A673 (cell line): Measurements from ENCODE around the gene ALDH5A1.

Source experiments
- EZH2 ChIP-seq: fragments of 200-600 bp; sonication (generic); IDR thresholded peaks from 2 replicates; pipeline ENCODE4 v1.6.1; 2017; ENCODE audit warnings: borderline replicate concordance, low read depth, mild to moderate bottlenecking, mixed read lengths, antibody characterized with exemption, low read length; ENCODE audit not compliant: poor library complexity, severe bottlenecking
- TF ChIP-seq, protein P1 (sequence below): fragments of 300-800, 200-600 bp; sonication (generic); conservative IDR thresholded peaks from 2 replicates; pipeline ENCODE4 v1.5.1; 2017; ENCODE audit warnings: low read depth, mild to moderate bottlenecking, antibody characterized with exemption, low read length, moderate library complexity, mixed read lengths

DNA sequence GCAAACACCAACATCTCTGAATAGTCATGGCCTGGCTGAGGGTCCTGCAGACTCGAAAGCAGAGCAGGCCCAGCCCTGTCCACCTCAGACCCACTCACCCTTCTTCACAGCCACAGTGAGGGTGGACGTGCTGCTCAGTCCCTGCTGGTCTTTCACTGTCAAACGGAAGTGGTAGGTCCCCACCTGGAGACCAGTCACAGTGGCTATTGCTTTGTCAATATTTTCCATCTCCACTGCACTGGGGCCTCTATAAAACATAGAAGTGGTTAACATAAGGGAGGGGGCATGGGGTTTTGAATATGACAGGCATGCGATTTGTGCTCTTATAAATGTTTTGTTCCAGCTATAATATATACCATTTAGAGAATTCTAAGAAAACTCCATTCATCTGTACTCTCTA is 73.9 kb downstream of the ALDH5A1 start:
- TF ChIP-seq, protein P1, sequence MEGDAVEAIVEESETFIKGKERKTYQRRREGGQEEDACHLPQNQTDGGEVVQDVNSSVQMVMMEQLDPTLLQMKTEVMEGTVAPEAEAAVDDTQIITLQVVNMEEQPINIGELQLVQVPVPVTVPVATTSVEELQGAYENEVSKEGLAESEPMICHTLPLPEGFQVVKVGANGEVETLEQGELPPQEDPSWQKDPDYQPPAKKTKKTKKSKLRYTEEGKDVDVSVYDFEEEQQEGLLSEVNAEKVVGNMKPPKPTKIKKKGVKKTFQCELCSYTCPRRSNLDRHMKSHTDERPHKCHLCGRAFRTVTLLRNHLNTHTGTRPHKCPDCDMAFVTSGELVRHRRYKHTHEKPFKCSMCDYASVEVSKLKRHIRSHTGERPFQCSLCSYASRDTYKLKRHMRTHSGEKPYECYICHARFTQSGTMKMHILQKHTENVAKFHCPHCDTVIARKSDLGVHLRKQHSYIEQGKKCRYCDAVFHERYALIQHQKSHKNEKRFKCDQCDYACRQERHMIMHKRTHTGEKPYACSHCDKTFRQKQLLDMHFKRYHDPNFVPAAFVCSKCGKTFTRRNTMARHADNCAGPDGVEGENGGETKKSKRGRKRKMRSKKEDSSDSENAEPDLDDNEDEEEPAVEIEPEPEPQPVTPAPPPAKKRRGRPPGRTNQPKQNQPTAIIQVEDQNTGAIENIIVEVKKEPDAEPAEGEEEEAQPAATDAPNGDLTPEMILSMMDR = no peak
- TF ChIP-seq EZH2 = no peak
